Large intestine (tissue), 3 donors: ENCODE results near the gene NPAS1. TPM values are rescaled to one million over a fixed set of nuclear protein-coding genes. Genes with fewer than 3 reads are reported as not detected.

ENCODE experiments used
- DNase-seq, 2 donors: peaks; one replicate each; pipeline versions ENCODE4 v3.0.0 to v3.0.0-alpha.2; 2013
- H3K27ac ChIP-seq: one replicate; pipeline ENCODE4 v1.5.1; 2013; ENCODE audit warnings: low read length
- H3K27me3 ChIP-seq: 2 replicates; pipeline ENCODE4 v1.6.1; 2013; ENCODE audit warnings: low read length; ENCODE audit not compliant: control insufficient read depth, insufficient read depth
- H3K36me3 ChIP-seq: 2 replicates; pipeline ENCODE4 v1.6.1; 2013; ENCODE audit warnings: low read length; ENCODE audit not compliant: control insufficient read depth, insufficient read depth
- H3K4me1 ChIP-seq: one replicate; pipeline ENCODE4 v1.6.1; 2013; ENCODE audit warnings: low read length; ENCODE audit not compliant: control insufficient read depth, insufficient read depth
- H3K4me3 ChIP-seq: one replicate; pipeline ENCODE4 v1.5.1; 2013; ENCODE audit warnings: low read length
- H3K9me3 ChIP-seq: one replicate; pipeline ENCODE4 v1.6.1; 2013; ENCODE audit warnings: mild to moderate bottlenecking, low read depth, low read length, moderate library complexity; ENCODE audit not compliant: control insufficient read depth
- WGBS: methylation state at CpG from one replicate; pipeline ENCODE4 v1.1.5; 2013; ENCODE audit warnings: low lambda C conversion rate; ENCODE audit not compliant: insufficient coverage; 5-methylcytosine and 5-hydroxymethylcytosine counted together
- polyA plus RNA-seq: library from polyadenylated mRNA; unstranded; fragments of 120-200 nt; gene quantifications from one replicate; pipeline ENCODE4 v1.2.1, GENCODE V29; 2013

The NPAS1 gene
- polyA plus RNA-seq, 1 donor: 0.49 TPM

GRCh38 chr19:47020132-47020805, 632 bp downstream of the NPAS1 start:
- Histone ChIP-seq H3K4me3 (no peak overlapping the region), H3K4me1 (peaks cover 14% of the 10 kb centered on the region), H3K36me3 (no peaks in the 10 kb centered on the region), H3K27ac (no peak overlapping the region), H3K9me3 (peaks cover 7% of the 10 kb centered on the region), H3K27me3 (peaks cover 66% of the 10 kb centered on the region)
- DNase-seq: no peak
- WGBS: no CpG with 5 or more reads among the region's 62 CpGs

DNA sequence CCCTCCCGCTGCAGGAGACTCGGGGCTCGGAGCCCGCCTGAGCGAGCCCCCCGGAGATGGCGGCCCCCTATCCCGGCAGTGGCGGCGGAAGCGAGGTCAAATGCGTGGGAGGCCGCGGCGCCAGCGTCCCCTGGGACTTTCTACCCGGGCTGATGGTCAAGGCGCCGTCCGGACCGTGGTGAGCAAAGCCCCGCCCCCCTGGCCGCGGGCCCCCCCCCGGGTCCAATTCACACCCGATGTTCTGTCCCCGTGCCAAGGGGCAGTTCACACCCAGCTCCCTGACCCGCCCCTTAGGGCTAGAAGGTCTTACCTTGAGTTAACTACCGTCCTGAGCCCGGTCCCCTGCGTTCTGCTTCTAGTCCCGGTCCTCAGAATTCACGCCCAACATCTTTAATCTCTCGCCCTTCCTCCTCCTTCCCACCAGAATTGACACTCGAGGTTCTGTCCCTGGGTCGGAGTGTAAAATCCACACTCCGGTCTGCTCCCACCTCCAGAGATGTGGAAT, 1.4 kb downstream of the NPAS1 start:
- H3K4me3 ChIP-seq: no peak overlapping the region
- 11% methylated on average over 3 of the region's 37 CpGs for WGBS
- peaks cover 7% of the 10 kb centered on the region for H3K9me3 ChIP-seq
- peaks cover 70% of the 10 kb centered on the region for H3K27me3 ChIP-seq
- no peak overlapping the region for H3K27ac ChIP-seq
- H3K4me1 ChIP-seq: peaks cover 14% of the 10 kb centered on the region
- no peaks in the 10 kb centered on the region for H3K36me3 ChIP-seq
- DNase-seq: no peak

DNA sequence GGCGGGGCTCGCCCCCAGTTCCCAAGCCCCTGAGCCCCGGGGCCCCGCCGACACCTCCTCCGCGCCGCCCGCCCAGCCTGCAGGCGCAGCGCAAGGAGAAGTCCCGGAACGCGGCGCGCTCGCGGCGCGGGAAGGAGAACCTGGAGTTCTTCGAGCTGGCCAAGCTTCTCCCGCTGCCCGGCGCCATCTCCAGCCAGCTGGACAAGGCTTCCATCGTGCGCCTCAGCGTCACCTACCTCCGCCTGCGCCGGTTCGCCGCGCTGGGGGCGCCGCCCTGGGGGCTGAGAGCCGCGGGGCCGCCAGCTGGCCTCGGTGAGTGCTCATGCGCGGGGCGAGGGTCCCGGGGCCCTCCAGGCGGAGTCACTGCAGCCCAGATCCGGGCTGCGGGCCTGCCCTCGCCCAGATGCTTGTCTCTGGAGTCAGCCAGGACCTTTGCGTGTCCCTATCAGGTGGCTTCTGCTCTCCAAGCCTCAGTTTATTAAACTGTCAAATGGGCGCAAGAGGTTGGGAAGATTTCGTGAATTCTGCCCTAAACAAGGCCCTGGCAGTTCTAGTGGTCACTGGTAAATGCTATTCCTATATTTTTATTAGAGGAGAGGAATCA, 2.0 kb downstream of the NPAS1 start:
- Histone ChIP-seq H3K27me3 (peaks cover 74% of the 10 kb centered on the region), H3K4me1 (peaks cover 14% of the 10 kb centered on the region), H3K9me3 (peaks cover 7% of the 10 kb centered on the region), H3K4me3 (no peak overlapping the region), H3K36me3 (no peaks in the 10 kb centered on the region), H3K27ac (no peak overlapping the region)
- no peak for DNase-seq
- no CpG with 5 or more reads among the region's 50 CpGs for WGBS

DNA sequence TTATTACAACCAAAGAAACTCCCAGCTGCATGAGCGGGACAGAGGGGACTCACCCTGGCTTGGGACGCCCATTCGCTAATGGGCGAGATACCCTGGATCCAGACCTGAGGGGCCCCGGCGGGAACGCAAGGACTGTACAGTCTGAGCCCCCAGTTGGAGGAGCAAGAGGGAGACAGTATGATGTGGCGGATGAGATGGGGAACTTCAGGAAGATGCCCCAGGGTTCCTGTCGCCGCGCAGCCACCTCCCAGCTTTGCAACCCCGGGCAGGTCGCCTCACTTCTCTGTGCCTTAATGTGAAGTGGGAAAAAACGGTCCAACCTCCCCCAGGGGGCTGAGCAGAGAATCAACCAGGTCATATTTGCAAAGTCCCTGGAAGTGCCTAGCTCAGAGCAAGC, 2.5 kb downstream of the NPAS1 start:
- peaks cover 10% of the 10 kb centered on the region for H3K9me3 ChIP-seq
- no CpG with 5 or more reads among the region's 14 CpGs for WGBS
- peaks cover 14% of the 10 kb centered on the region for H3K4me1 ChIP-seq
- H3K4me3 ChIP-seq: no peak overlapping the region
- H3K36me3 ChIP-seq: no peaks in the 10 kb centered on the region
- no peak overlapping the region for H3K27ac ChIP-seq
- no peak for DNase-seq
- peaks cover 79% of the 10 kb centered on the region for H3K27me3 ChIP-seq

GRCh38 chr19:47022541-47023447, 3.2 kb downstream of the NPAS1 start:
- 15% methylated on average over 4 of the region's 33 CpGs for WGBS
- Histone ChIP-seq H3K9me3 (peaks cover 11% of the 10 kb centered on the region), H3K27me3 (peaks cover 82% of the 10 kb centered on the region), H3K4me3 (no peak overlapping the region), H3K4me1 (peaks cover 14% of the 10 kb centered on the region), H3K36me3 (no peaks in the 10 kb centered on the region), H3K27ac (no peak overlapping the region)
- no peak for DNase-seq

DNA sequence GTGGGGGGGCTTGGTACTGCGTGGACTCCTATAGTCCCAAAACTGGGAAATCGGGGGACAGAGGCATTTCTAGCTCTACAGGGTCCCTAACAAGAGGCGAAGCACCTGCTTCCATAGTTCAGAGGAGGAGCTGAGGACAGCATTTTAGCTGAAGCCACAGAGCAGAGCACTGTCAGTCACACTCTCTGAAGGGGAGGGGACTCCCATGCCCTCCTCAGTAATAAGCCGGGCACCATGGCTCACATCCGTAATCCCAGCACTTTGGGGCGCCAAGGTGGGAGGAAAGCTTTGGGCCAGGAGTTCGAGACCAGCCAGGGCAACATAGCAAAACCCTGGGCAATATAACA, 3.8 kb downstream of the NPAS1 start:
- H3K27me3 ChIP-seq: peaks cover 83% of the 10 kb centered on the region
- DNase-seq: no peak
- no CpG with 5 or more reads among the region's 7 CpGs for WGBS
- peaks cover 14% of the 10 kb centered on the region for H3K4me1 ChIP-seq
- peaks cover 11% of the 10 kb centered on the region for H3K9me3 ChIP-seq
- H3K4me3 ChIP-seq: no peak overlapping the region
- H3K27ac ChIP-seq: no peak overlapping the region
- no peaks in the 10 kb centered on the region for H3K36me3 ChIP-seq

DNA sequence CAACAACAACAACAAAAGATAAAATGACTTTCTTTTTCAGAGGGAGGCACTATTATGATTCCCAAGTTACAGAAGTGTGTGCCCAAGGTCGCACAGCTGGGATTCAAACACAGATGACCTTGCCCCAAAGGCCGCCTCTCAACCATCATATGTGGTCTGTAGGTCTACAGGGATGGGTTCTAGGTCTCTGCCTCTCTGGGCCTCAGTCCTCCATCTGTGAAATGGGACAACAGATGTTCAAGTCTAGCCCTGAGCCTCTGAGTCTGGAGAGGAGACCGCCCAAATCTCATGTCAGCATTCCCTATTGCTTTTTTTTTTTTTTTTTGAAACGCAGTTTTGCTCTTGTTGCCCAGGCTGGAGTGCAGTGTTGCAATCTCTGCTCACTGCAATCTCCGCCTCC, 4.9 kb downstream of the NPAS1 start:
- Histone ChIP-seq H3K27me3 (peaks cover 80% of the 10 kb centered on the region), H3K4me1 (peaks cover 14% of the 10 kb centered on the region), H3K27ac (no peak overlapping the region), H3K4me3 (no peak overlapping the region), H3K9me3 (peaks cover 11% of the 10 kb centered on the region), H3K36me3 (no peaks in the 10 kb centered on the region)
- no CpG with 5 or more reads among the region's 5 CpGs for WGBS
- no peak for DNase-seq

DNA sequence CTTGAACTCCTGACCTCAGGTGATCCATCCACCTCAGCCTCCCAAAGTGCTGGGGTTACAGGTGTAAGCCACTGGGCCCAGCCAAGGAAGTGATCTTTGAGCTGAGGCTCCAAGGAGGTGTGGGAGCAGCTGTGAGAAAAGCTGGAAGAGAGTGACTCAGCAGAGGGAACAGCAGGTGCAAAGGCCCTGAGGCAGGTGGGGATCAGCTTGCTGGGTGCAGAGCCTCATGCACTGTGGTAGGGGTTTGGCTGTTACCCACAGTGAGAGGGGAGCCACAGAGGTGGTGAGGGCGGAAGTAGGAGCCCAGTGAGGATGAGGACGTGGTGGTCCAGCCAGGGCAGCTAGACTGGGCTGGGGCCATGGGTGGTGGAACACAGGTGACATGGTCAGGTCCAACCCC, 6.5 kb downstream of the NPAS1 start:
- Histone ChIP-seq H3K36me3 (no peaks in the 10 kb centered on the region), H3K27me3 (peaks cover 75% of the 10 kb centered on the region), H3K9me3 (peaks cover 3% of the 10 kb centered on the region), H3K4me1 (peaks cover 5% of the 10 kb centered on the region), H3K4me3 (no peak overlapping the region), H3K27ac (no peak overlapping the region)
- no CpG with 5 or more reads among the region's 2 CpGs for WGBS
- DNase-seq: no peak

DNA sequence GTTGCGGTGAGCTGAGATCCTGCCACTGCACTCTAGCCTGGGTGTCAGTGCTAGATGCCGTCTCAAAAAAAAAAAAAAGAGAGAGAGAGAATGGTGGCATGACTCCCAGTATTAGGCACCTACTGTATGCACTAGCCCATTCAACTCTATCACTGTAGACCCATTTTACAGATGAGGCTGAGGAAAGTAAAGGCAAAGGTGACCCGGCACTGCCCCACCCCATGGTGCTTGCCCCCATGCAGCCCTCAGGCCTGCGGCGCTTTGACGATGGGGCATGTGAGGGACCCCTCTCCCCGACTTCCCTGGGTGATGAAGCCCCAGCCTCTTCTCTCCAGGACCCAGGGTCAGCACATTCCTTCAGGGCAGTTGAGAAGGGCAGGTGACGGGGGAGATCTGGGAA, 7.3 kb downstream of the NPAS1 start:
- peaks cover 3% of the 10 kb centered on the region for H3K9me3 ChIP-seq
- H3K4me1 ChIP-seq: peaks cover 3% of the 10 kb centered on the region
- no peak for DNase-seq
- 100% methylated on average over 1 of the region's 8 CpGs for WGBS
- H3K4me3 ChIP-seq: no peak overlapping the region
- no peak overlapping the region for H3K27ac ChIP-seq
- no peaks in the 10 kb centered on the region for H3K36me3 ChIP-seq
- H3K27me3 ChIP-seq: peaks cover 71% of the 10 kb centered on the region

DNA sequence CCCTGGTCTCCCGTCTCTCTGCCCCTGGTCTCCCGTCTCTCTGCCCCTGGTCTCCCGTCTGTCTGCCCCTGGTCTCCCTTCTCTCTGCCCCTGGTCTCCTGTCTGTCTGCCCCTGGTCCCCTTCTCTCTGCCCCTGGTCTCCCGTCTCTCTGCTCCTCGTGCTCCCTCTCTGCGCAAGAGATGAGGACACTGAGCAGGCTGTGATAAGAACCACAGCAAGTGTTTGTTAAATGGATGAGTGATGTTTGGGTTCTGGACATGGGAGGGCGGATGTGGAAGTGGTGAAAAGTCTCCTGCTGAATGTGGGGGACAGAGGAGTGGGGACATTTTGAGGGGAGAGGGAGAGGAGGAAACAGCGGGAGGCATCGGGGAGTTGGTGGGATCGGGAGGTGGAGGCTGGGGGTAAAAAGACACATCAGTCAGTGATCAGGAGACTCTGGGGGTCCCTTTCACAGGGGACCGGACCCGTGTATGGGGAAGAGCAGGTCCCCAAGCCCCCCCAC, 8.0 kb downstream of the NPAS1 start:
- Histone ChIP-seq H3K4me3 (no peak overlapping the region), H3K4me1 (peaks cover 3% of the 10 kb centered on the region), H3K9me3 (peaks cover 3% of the 10 kb centered on the region), H3K27me3 (peaks cover 66% of the 10 kb centered on the region), H3K36me3 (no peaks in the 10 kb centered on the region), H3K27ac (no peak overlapping the region)
- no CpG with 5 or more reads among the region's 12 CpGs for WGBS
- no peak for DNase-seq
